NB4 (cell line): ENCODE measurements around the gene MEGF11.

Experiments used
- DNase-seq: peaks from one replicate; pipeline ENCODE4 v3.0.0; 2010; ENCODE audit warnings: low read depth
- H3K4me3 ChIP-seq: one replicate; pipeline ENCODE4 v1.5.1; 2011; ENCODE audit warnings: mild to moderate bottlenecking, low read depth, low read length, moderate library complexity
- CTCF ChIP-seq: IDR thresholded peaks from one replicate; pipeline ENCODE4 v1.5.1; 2012; ENCODE audit warnings: low read depth, low read length
- MAX ChIP-seq: IDR thresholded peaks from 2 replicates; pipeline ENCODE4 v1.6.1; 2011; ENCODE audit warnings: low read depth, low read length
- MYC ChIP-seq: IDR thresholded peaks from 2 replicates; pipeline ENCODE4 v1.6.1; 2011; ENCODE audit warnings: low read depth, low read length
- POLR2A ChIP-seq: IDR thresholded peaks from 2 replicates; pipeline ENCODE4 v1.6.1; 2011; ENCODE audit warnings: mild to moderate bottlenecking; ENCODE audit not compliant: insufficient read length; ENCODE audit errors: extremely low read depth

The MEGF11 gene

GRCh38 chr15:66131200-66131599 lies 122.3 kb downstream of the MEGF11 start:
- no peak overlapping the region for H3K4me3 ChIP-seq

GRCh38 chr15:66130496-66131034 lies 123.0 kb downstream of the MEGF11 start:
- no peak for TF ChIP-seq POLR2A
- TF ChIP-seq MYC: no peak
- TF ChIP-seq CTCF: no peak
- no peak for TF ChIP-seq MAX
- no peak for DNase-seq
- no peak overlapping the region for H3K4me3 ChIP-seq

More at GRCh38 chr15:66131200-66131599, 122.3 kb downstream of the MEGF11 start:
- no peak for TF ChIP-seq CTCF
- TF ChIP-seq MYC: no peak
- no peak for TF ChIP-seq POLR2A
- no peak for TF ChIP-seq MAX
- DNase-seq: no peak

GRCh38 chr15:66129586-66129985 lies 124.0 kb downstream of the MEGF11 start:
- no peak overlapping the region for H3K4me3 ChIP-seq
- no peak for TF ChIP-seq MAX
- TF ChIP-seq POLR2A: no peak
- no peak for TF ChIP-seq MYC
- no peak for TF ChIP-seq CTCF
- DNase-seq: no peak

- H3K4me3 ChIP-seq: no peak overlapping the region
Observed at GRCh38 chr15:66128116-66128680, 125.4 kb downstream of the MEGF11 start.

GRCh38 chr15:66126456-66126855 lies 127.1 kb downstream of the MEGF11 start:
- no peak for TF ChIP-seq MAX
- TF ChIP-seq POLR2A: no peak
- no peak for TF ChIP-seq MYC
- no peak for TF ChIP-seq CTCF
- no peak overlapping the region for H3K4me3 ChIP-seq
- no peak for DNase-seq

More at GRCh38 chr15:66128116-66128680, 125.4 kb downstream of the MEGF11 start:
- DNase-seq: no peak
- TF ChIP-seq MAX (no peak), CTCF (no peak), POLR2A (no peak), MYC (no peak)
